Measurements from ENCODE around the gene LEKR1.

The LEKR1 gene

GRCh38 chr3:157073810-157074209 lies 247.7 kb downstream of the LEKR1 start:
- DNase-seq (ENCODE audit: extremely low read depth, low read depth): peak; percentile 69
- no peak for TF ChIP-seq CTCF (IDR thresholded peaks at IDR 0.05; ENCODE audit: low read depth, low read length)

GRCh38 chr3:157074490-157074889 lies 248.3 kb downstream of the LEKR1 start:
- DNase-seq (ENCODE audit: extremely low read depth, low read depth): no peak
- TF ChIP-seq CTCF (IDR thresholded peaks at IDR 0.05; ENCODE audit: low read depth, low read length): no peak

GRCh38 chr3:157074981-157075380 lies 248.8 kb downstream of the LEKR1 start:
- no peak for TF ChIP-seq CTCF (IDR thresholded peaks at IDR 0.05; ENCODE audit: low read depth, low read length)
- DNase-seq (ENCODE audit: extremely low read depth, low read depth): no peak

GRCh38 chr3:157075693-157076420 lies 249.7 kb downstream of the LEKR1 start:
- DNase-seq (ENCODE audit: extremely low read depth, low read depth): no peak

GRCh38 chr3:157077565-157077991 lies 251.4 kb downstream of the LEKR1 start:
- no peak for DNase-seq (ENCODE audit: extremely low read depth, low read depth)
- TF ChIP-seq CTCF (IDR thresholded peaks at IDR 0.05; ENCODE audit: low read depth, low read length): peak; percentile 40

More at GRCh38 chr3:157075693-157076420, 249.7 kb downstream of the LEKR1 start:
- no peak for TF ChIP-seq CTCF (IDR thresholded peaks at IDR 0.05; ENCODE audit: low read depth, low read length)

GRCh38 chr3:157078131-157078810 lies 252.1 kb downstream of the LEKR1 start:
- no peak for TF ChIP-seq CTCF (IDR thresholded peaks at IDR 0.05; ENCODE audit: low read depth, low read length)

GRCh38 chr3:157078811-157079185 lies 252.6 kb downstream of the LEKR1 start:
- no peak for DNase-seq (ENCODE audit: extremely low read depth, low read depth)
- TF ChIP-seq CTCF (IDR thresholded peaks at IDR 0.05; ENCODE audit: low read depth, low read length): no peak

More at GRCh38 chr3:157078131-157078810, 252.1 kb downstream of the LEKR1 start:
- no peak for DNase-seq (ENCODE audit: extremely low read depth, low read depth)

Data from AG09319 (cell line).